IgD-negative memory B cell (primary cell): ENCODE data around the gene DTD1. TPM values are rescaled to one million over a fixed set of nuclear protein-coding genes. Genes with fewer than 3 reads are reported as not detected.

Experiments
- H3K27ac Mint-ChIP-seq, 3 donors: one replicate each; pipeline ENCODE4 v1.8.0; 2020 to 2022; ENCODE audit warnings: mild to moderate bottlenecking in 3 of 3, mixed read lengths in 3 of 3, moderate library complexity in 1 of 3
- H3K27me3 Mint-ChIP-seq: one replicate; pipeline ENCODE4 v1.8.0; 2021; ENCODE audit warnings: mixed read lengths
- H3K36me3 Mint-ChIP-seq: one replicate; pipeline ENCODE4 v1.8.0; 2020; ENCODE audit warnings: mild to moderate bottlenecking, mixed read lengths
- H3K4me1 Mint-ChIP-seq, 3 donors: one replicate each; pipeline ENCODE4 v1.8.0; 2020 to 2022; ENCODE audit warnings: mixed read lengths in 3 of 3, mild to moderate bottlenecking in 1 of 3
- H3K4me3 Mint-ChIP-seq, 4 donors: one replicate each; pipeline ENCODE4 v1.8.0; 2020 to 2022; ENCODE audit warnings: mild to moderate bottlenecking in 4 of 4, mixed read lengths in 4 of 4, moderate library complexity in 3 of 4
- H3K9me3 Mint-ChIP-seq, 3 donors: one replicate each; pipeline ENCODE4 v1.8.0; 2020 to 2021; ENCODE audit warnings: mixed read lengths in 3 of 3, mild to moderate bottlenecking in 1 of 3
- polyA plus RNA-seq: library from polyadenylated mRNA; unstranded; fragments of 300-500 nt; fragmentation: Illumina TruSeq; gene quantifications from one replicate; pipeline ENCODE4 v1.2.3, GENCODE V29; 2021

The DTD1 gene
- polyA plus RNA-seq, 1 donor from 2014 or later = 51.9 TPM

GRCh38 chr20:18665135-18665534, 77.3 kb downstream of the DTD1 start:
- Mint-ChIP-seq H3K27me3 (no peaks in the 10 kb centered on the region), H3K4me1 (peaks cover 3 to 8% (median 5%) of the 10 kb centered on the region in 3 donors), H3K36me3 (peaks cover 2% of the 10 kb centered on the region), H3K9me3 (no peaks in the 10 kb centered on the region), H3K27ac (no peak overlapping the region), H3K4me3 (no peak overlapping the region)

DNA sequence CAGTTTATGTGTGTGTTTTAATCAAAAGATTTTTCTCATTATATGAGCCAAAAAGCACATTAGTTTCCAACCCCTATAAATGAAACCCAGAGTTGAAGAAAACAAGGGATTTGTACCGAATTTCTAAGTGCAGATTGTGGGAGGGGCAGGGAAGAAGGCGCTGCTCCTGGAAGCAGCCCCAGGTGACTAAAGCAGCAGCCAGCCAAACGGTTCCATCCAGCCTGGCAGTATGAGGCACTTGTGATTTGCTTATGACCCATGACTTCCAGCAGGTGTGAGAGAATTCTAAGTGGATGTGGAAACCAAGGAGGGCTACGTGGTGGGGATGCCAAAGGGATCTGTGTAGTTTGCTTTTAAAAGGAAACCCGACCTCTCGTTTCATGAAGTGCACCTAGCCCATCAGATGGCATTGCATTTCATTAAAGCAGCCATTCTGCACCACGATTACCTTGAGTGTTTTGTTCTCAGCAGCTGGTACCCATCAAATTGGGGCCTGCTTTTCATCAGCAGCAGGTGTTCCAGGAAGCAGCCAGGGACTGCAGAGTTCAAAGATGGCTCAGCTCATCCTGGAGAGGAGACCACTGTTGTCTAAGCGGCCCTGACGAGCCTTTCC, 79.1 kb downstream of the DTD1 start:
- Mint-ChIP-seq H3K27ac (peak overlapping the region in 1 of 3 donors; percentile 17), H3K4me1 (peaks cover 6 to 14% (median 11%) of the 10 kb centered on the region in 3 donors), H3K9me3 (no peaks in the 10 kb centered on the region), H3K4me3 (no peak overlapping the region), H3K27me3 (no peaks in the 10 kb centered on the region), H3K36me3 (peaks cover 4% of the 10 kb centered on the region)

DNA sequence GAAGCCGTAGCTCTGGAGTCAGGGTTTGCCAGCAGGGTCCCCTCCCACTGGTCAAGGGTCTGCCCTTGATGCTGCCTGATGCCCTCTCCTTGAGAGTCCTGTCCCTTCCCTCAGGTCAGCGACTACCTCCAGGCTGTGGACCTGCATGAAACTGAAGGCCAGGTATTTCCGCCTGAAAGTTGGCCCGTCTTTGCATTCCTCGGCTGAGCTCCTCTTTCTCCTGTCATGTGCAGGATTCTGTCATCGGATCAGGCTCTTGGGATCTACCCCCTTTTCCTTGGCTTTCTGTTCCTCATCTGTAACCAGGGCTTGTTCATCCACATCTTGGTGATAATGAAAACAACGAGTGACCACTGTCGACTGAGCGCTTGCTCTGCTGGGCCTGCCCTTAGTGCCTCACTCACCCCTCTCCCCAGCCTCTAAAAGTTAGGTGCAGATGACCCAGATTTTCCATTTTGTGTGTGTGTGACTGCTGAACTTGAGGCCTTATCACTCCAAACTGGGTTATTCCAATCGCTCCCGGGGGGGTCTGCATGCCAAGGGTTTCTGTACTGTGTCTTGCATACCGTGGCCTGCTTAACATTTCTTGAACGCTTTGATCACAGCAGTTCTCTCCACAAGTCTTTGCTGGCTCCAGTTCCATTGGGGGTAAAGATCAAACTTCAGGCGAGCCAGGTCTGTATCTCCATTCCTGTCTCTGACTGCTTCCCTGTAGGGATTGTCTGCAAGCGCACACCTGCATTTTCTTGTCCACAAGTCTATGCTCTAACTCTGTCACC, 81.6 kb downstream of the DTD1 start:
- peak overlapping the region in 1 of 3 donors; percentile 6 for H3K27ac Mint-ChIP-seq
- peaks cover 4% of the 10 kb centered on the region for H3K36me3 Mint-ChIP-seq
- H3K4me3 Mint-ChIP-seq = no peak overlapping the region
- no peaks in the 10 kb centered on the region for H3K9me3 Mint-ChIP-seq
- H3K27me3 Mint-ChIP-seq = no peaks in the 10 kb centered on the region
- H3K4me1 Mint-ChIP-seq = peaks cover 6 to 12% (median 11%) of the 10 kb centered on the region in 3 donors

GRCh38 chr20:18671203-18671710, 83.4 kb downstream of the DTD1 start:
- H3K9me3 Mint-ChIP-seq = no peaks in the 10 kb centered on the region
- peaks cover 4% of the 10 kb centered on the region for H3K36me3 Mint-ChIP-seq
- H3K27ac Mint-ChIP-seq = peak overlapping the region in 1 of 3 donors; percentile 50
- peak overlapping the region in 1 of 4 donors; percentile 11 for H3K4me3 Mint-ChIP-seq
- peaks cover 6 to 11% (median 11%) of the 10 kb centered on the region in 3 donors for H3K4me1 Mint-ChIP-seq
- H3K27me3 Mint-ChIP-seq = no peaks in the 10 kb centered on the region

DNA sequence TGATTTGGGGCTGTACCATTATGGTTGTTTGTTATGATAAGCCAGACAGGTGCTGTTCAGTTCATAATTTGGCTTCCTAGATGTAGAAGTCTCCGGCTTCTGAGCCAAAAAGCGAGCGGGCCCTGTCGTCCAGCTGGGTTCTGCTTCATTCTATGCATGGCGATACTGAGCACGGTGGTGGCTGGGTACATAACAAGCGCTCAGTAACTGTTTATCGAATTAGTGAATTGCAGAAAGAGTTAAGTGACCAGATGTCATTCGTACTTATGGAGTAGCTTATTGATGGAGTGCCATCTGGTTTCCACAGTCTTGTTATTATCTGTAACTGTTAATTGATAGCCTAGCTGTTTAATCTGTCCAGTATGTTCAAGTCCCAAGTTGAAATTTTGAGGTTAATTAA, 85.0 kb downstream of the DTD1 start:
- H3K27ac Mint-ChIP-seq = no peak overlapping the region
- H3K9me3 Mint-ChIP-seq = no peaks in the 10 kb centered on the region
- H3K27me3 Mint-ChIP-seq = no peaks in the 10 kb centered on the region
- H3K4me3 Mint-ChIP-seq = no peak overlapping the region
- peaks cover 8% of the 10 kb centered on the region for H3K36me3 Mint-ChIP-seq
- H3K4me1 Mint-ChIP-seq = peaks cover 5 to 19% (median 11%) of the 10 kb centered on the region in 3 donors

- H3K9me3 Mint-ChIP-seq = no peaks in the 10 kb centered on the region
- H3K27me3 Mint-ChIP-seq = no peaks in the 10 kb centered on the region
- peak overlapping the region in 1 of 3 donors; percentile 98 for H3K27ac Mint-ChIP-seq
- H3K36me3 Mint-ChIP-seq = peaks cover 5% of the 10 kb centered on the region
- H3K4me3 Mint-ChIP-seq = no peak overlapping the region
- peaks cover 22 to 35% (median 32%) of the 10 kb centered on the region in 3 donors for H3K4me1 Mint-ChIP-seq
Observed at GRCh38 chr20:18676396-18676795, 88.5 kb downstream of the DTD1 start.

DNA sequence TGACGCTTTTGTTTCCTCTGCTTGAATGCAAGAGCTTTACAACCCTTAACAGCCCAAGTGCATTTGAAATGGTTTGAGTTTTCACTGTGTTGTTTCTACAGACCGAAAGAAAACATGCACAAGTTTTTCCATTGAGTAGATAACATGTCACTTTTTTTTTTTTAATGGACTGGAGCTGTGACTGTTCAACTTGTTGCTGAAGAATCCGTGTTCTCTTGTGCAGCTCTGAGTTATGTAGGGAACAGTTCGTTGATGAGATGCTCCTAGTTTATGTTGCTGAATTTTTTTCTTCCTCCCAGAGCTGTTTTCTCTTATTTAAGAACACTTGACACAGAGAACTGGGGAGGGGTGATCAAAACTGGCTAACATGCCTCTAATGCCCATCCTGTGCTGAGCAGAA, 89.3 kb downstream of the DTD1 start:
- Mint-ChIP-seq H3K4me1 (peaks cover 17 to 30% (median 29%) of the 10 kb centered on the region in 3 donors), H3K36me3 (peaks cover 11% of the 10 kb centered on the region), H3K4me3 (peak overlapping the region in 2 of 4 donors; percentile 82 to 89), H3K27ac (peak overlapping the region in 2 of 3 donors; percentile 33 to 98), H3K9me3 (no peaks in the 10 kb centered on the region), H3K27me3 (no peaks in the 10 kb centered on the region)

DNA sequence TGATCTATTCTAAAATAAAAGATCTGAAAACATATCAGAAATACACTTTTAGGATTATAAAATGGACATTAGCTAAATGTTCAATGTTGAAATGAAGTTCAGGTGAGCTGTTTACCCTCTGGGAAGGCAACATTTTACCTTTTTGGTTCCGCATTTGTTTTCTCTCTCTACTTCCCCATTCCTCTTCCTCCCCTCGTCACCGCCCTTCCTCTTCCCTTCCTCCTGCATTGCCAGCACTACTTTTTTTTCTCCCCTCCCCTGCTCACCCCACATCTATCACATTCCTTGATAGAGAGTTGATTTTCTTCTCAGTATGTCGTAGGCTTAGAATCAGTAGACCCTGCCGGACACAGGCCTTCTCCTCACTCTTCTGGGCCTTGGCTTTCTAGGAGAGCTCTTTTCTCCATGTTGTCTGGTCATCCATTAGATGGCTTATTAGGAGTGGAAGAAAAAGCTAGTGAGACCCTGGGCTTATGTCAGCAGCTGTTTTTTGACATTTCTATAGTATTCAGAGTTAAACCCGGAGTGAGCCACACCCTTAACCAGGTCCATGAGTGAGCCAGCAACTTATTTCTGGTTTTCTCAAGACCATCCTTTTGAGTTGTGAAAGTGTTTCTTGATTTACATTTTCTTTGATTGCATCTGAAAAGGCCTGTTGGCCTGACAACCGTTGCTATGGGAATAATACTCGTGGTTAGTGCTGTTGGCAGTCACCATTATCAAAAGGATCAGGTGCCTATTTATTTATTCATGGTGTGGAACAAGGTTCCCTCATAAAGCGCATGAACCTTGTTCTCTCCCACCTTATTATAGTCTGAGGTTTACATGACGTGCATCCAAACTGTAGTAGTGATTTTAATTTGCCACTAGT, 90.9 kb downstream of the DTD1 start:
- Mint-ChIP-seq H3K27ac (peak overlapping the region; percentile 94 to 99 (median 98)), H3K27me3 (no peaks in the 10 kb centered on the region), H3K4me3 (peak overlapping the region; percentile 61 to 89 (median 74)), H3K36me3 (peaks cover 14% of the 10 kb centered on the region), H3K4me1 (peaks cover 22 to 30% (median 29%) of the 10 kb centered on the region in 3 donors), H3K9me3 (no peaks in the 10 kb centered on the region)

- Mint-ChIP-seq H3K4me1 (peaks cover 14 to 16% (median 15%) of the 10 kb centered on the region in 3 donors), H3K9me3 (no peaks in the 10 kb centered on the region), H3K27me3 (no peaks in the 10 kb centered on the region), H3K4me3 (no peak overlapping the region), H3K27ac (no peak overlapping the region), H3K36me3 (peaks cover 16% of the 10 kb centered on the region)
Observed at GRCh38 chr20:18683839-18684238, 96.0 kb downstream of the DTD1 start.

GRCh38 chr20:18684775-18685174, 96.9 kb downstream of the DTD1 start:
- no peak overlapping the region for H3K27ac Mint-ChIP-seq
- no peaks in the 10 kb centered on the region for H3K9me3 Mint-ChIP-seq
- H3K36me3 Mint-ChIP-seq = peaks cover 16% of the 10 kb centered on the region
- H3K4me1 Mint-ChIP-seq = peaks cover 5 to 9% (median 7%) of the 10 kb centered on the region in 3 donors
- H3K4me3 Mint-ChIP-seq = no peak overlapping the region
- no peaks in the 10 kb centered on the region for H3K27me3 Mint-ChIP-seq

GRCh38 chr20:18685406-18685805, 97.6 kb downstream of the DTD1 start:
- H3K4me3 Mint-ChIP-seq = no peak overlapping the region
- H3K27me3 Mint-ChIP-seq = no peaks in the 10 kb centered on the region
- H3K36me3 Mint-ChIP-seq = peaks cover 16% of the 10 kb centered on the region
- peaks cover 4 to 8% (median 4%) of the 10 kb centered on the region in 3 donors for H3K4me1 Mint-ChIP-seq
- no peak overlapping the region for H3K27ac Mint-ChIP-seq
- no peaks in the 10 kb centered on the region for H3K9me3 Mint-ChIP-seq

DNA sequence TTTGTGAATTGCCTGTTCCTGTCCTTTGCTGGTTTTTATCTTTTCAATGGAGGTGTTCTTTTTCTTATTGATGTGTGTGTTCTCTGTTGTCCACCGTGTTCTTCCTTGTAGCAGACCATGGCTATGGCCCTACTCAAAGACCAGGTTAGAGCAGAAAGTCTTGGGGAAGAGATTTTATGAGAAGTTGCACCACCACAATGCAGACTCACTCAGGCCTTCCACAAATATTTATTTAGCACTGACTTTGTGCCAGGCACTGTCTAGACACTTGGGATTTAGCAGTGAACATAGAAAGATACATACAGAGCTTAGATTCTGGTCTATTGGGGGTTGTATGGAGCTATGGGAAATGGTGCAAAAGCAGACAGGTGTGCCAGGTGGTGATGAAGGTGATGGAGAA, 98.8 kb downstream of the DTD1 start:
- Mint-ChIP-seq H3K27me3 (no peaks in the 10 kb centered on the region), H3K36me3 (peaks cover 13% of the 10 kb centered on the region), H3K27ac (peak overlapping the region in 1 of 3 donors; percentile 78), H3K4me1 (peaks cover 0 to 8% (median 4%) of the 10 kb centered on the region in 3 donors), H3K9me3 (no peaks in the 10 kb centered on the region), H3K4me3 (no peak overlapping the region)

DNA sequence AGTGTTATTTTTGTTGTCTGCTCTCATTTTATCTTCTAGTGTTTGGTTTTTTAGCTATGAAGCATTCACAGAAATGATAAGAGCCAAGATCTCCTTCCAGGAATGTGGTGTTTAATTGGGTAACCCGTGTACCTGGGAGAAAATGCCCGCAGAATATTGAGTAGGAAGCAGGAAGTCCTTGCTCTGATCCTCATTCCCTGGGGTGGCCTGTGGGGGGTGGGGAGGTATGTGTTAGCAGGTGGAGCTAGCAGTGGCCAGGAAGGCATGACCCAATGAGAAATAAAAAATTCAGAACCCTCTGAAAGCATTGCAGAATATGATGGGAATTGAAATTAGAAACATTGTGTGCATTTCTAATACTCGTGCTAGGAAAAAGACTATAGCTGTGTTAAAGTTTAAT, 100.8 kb downstream of the DTD1 start:
- Mint-ChIP-seq H3K9me3 (no peaks in the 10 kb centered on the region), H3K27me3 (no peaks in the 10 kb centered on the region), H3K36me3 (peaks cover 10% of the 10 kb centered on the region), H3K4me1 (peaks cover 0 to 8% (median 4%) of the 10 kb centered on the region in 3 donors), H3K4me3 (no peak overlapping the region), H3K27ac (no peak overlapping the region)

- no peak overlapping the region for H3K27ac Mint-ChIP-seq
Observed at GRCh38 chr20:18689557-18689956, 101.7 kb downstream of the DTD1 start.

More at GRCh38 chr20:18689557-18689956, 101.7 kb downstream of the DTD1 start:
- no peak overlapping the region for H3K4me3 Mint-ChIP-seq
- H3K4me1 Mint-ChIP-seq = peaks cover 0 to 8% (median 4%) of the 10 kb centered on the region in 3 donors
- no peaks in the 10 kb centered on the region for H3K9me3 Mint-ChIP-seq
- H3K27me3 Mint-ChIP-seq = no peaks in the 10 kb centered on the region
- peaks cover 10% of the 10 kb centered on the region for H3K36me3 Mint-ChIP-seq
